A172 (cell line): Measurements from ENCODE around the gene PHLDB1. TPM values are rescaled to one million over a fixed set of nuclear protein-coding genes. Genes with fewer than 3 reads are reported as not detected.
A peak's percentile ranks its signal among the peaks of the same experiment; 100 is the strongest.

Experiments
- DNase-seq: peaks from one replicate; pipeline ENCODE4 v3.0.0-alpha.2; 2015; ENCODE audit warnings: low spot score
- total RNA-seq: library from RNA; depleted of rRNA; stranded (reverse); fragments of >200 nt; shearing (Covaris generic); gene quantifications from 2 replicates; pipeline ENCODE4 v1.2.3, GENCODE V29; 2014

PHLDB1 gene
- total RNA-seq, 1 experiment from 2014 or later = 87.1 TPM

GRCh38 chr11:118621784-118622375 lies 14.5 kb downstream of the PHLDB1 start:
- no peak for DNase-seq

DNA sequence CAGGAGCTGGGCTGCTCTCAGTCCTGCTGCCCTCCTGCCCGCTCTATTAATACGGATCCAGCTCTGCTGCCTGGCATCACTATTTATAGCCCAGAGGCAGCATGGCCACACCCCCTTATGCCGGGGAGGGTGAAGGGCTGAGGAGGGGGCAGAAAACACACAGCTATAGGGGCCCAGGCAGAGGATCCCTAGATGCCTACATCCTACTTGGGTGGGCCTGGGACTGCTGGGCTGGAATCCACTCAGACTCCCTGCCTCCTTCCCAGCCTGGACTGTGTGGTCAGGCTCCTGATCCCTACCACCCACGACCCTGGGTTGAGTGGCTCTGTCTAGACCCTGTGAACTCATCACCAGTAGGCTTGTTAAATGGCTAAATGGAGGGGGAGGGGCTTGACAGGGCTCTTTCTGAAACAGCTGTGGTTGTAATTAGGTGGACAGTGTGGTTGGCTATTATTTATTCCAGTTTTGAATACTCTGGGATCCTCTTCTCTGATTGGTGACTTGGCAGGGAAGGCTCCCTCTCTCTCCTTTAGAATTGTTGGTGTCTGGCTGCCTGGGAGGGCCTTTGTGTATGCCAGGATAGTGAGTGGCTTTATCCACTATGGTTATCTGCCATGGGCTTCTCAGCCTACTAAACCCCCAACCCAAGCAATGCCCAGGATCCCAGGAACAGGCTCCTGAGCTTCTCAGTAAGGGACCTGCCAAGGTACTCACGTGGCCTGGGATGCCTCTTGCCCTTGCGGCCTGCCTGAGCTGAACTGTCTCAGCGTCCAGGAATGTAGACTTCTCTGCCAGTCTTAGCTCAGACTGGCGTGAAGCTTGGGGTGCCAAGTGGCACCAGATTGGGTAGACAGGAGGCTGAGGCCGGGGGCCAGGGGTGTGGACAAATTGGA lies 15.2 kb downstream of the PHLDB1 start:
- peak; percentile 85 for DNase-seq

DNA sequence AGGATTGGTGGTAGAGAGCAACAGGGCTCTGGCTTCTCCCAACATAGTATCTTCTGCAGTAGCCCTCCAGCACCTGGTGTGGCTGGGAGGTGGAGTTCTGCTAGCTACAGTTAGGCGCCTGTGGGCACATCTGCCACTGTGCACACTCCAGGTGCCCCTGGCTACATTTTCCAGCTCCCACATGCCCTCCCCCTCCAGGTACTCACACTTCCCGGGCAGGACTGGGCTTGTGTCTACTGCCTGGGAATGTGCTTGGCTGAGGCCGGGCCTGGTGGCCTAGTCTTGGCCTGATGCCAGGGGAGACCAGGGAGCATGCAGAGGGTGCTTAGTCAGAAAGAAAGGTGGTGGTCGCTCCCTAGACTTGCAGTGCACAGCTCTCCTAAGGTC lies 15.8 kb downstream of the PHLDB1 start:
- DNase-seq = no peak

- no peak for DNase-seq
Observed at GRCh38 chr11:118625036-118625690, 17.7 kb downstream of the PHLDB1 start.

DNA sequence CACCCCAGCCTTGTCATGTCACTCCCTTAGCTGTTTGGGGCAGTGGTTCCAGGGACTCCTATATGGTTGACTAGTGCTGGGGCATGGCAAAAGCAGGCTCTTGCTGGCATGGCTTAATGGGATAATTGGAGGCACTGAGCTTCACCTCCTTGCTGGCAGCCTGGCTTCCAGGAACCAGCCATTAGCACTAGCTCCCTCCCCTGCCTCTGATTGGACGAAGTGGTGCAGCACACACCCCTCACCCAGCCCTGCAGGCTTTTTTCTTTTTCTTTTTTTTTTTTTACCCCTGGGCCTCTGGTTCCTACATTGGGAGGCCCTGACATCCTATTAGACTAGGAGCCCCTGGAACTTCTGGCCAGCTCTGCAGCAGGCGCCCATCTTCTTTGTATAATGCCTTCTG lies 18.6 kb downstream of the PHLDB1 start:
- no peak for DNase-seq

DNA sequence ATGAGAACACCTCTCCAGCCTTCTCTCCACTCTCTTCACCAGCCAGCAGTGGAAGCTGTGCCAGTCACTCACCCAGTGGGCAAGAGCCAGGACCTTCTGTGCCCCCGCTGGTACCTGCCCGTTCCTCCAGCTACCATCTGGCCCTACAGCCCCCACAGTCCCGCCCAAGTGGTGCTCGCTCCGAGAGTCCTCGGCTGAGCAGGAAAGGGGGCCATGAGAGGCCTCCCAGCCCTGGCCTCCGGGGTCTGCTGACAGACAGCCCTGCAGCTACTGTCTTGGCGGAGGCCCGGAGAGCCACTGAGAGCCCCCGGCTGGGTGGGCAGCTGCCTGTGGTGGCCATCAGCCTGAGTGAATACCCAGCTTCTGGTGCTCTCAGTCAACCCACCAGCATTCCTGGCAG lies 20.2 kb downstream of the PHLDB1 start:
- no peak for DNase-seq

GRCh38 chr11:118628031-118628430 lies 20.6 kb downstream of the PHLDB1 start:
- no peak for DNase-seq

- DNase-seq = no peak
Observed at GRCh38 chr11:118628432-118628831, 21.0 kb downstream of the PHLDB1 start.

DNA sequence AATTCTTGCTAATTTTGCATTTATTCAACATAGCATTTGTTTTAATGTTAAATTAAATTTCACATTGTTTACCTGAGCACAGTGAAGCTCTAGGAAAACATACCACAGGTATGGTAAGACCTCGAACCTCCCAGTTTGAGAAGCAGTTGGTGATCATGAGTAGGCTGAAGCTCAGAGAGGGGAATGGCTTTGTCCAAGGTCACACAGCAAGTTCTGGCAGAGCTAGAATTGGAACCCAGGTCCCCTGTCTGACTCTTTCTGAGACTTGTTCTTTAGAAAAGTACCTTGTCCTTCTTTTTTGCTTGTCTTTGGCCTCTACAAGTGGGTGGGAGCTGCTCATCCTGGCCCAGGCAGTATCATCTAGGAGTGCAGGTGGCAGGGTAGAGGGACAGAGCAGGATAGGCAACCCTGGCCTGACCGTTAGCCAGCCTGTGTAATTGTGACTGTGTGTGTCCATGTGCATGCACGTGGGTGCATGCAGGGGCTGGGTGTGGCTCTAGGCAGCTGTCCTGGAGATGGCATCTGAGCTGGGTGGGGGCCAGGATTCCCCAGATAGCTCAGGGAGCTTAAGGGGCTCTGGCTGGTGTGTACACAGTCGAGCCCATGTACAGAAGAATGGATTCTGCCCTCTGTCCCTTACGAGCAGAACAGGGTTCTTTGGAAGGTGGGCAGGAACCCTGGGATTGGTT lies 21.6 kb downstream of the PHLDB1 start:
- DNase-seq = no peak

DNA sequence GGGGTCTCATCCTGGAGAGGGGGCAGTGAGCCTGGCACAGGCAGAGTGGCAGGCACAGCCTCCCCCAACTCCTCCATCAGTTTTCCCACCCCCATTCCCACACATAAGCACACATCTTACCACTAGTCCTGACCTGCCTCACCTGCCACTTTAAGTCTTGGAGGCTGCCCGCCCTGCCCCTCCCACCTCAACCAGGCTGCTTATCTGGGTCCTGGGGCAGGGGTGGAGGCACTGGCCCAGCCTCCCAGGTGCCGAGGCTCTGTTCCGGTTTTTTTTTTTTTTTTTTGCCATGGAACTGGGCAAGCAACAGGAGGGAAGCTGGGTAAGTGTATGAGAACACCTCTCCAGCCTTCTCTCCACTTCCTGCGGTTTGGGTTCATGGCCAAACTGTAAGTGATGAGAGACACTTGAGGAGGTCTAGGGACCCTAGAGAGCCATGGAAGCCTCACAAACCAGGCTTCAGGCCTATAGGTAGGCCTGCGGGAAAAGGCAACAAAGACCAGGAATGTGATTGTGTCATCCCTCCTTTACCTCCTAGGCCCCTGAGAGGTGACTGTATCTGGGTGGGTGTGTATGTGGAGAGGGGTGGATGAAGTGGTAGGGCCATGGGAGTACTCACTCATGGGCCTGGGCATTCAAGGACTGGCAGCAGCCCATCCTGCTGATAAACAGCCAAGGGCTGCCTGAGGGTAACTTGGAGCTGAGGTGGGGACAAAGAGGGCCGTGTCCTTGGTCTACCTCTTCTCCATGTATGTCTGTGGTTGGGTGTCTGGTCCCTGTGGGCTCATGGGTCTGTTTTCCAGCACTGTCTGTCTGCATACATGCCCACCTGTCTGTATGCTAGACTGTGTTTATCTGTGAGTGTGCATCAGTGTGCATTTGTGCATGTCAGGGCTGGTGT lies 22.6 kb downstream of the PHLDB1 start:
- DNase-seq = no peak

GRCh38 chr11:118631142-118631909 lies 23.9 kb downstream of the PHLDB1 start:
- DNase-seq = no peak

DNA sequence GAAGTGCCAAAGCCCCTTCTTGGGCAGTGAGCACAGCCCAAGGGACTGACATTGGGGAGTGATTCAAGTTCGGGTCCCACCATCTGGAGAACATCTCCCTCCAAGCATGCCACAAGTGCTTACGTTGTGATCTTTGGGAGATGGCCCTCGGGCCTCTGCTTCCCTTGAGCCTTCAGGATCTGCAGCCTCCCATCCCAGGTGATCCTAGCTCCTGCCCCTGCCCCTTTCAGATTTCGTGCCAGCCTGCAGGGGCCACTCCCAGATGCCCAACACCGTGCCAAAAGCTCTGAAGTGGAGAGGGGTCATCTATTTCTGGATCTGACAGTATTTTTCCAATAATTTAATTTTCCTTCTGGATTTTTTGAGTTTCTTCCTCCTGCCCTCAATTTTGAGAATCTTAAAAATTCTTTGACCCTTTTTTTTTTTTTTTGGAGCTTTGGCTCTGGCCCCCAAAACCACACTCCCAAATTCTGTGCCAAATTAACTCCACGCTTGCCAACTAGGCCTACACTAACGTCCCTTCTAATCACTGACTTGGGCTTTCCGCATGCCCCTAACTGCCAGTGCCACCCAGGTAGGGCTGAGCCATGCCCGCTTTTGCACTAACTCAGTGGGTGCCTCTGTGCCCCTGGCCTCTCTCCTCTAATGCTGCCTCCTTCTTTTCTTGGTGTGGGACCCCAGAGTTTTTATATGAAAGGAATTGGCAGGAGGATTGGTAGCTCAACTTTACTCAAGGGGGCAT lies 25.3 kb downstream of the PHLDB1 start:
- DNase-seq = no peak

- DNase-seq = no peak
Observed at GRCh38 chr11:118633319-118633690, 25.9 kb downstream of the PHLDB1 start.

GRCh38 chr11:118633979-118634378 lies 26.6 kb downstream of the PHLDB1 start:
- no peak for DNase-seq

DNA sequence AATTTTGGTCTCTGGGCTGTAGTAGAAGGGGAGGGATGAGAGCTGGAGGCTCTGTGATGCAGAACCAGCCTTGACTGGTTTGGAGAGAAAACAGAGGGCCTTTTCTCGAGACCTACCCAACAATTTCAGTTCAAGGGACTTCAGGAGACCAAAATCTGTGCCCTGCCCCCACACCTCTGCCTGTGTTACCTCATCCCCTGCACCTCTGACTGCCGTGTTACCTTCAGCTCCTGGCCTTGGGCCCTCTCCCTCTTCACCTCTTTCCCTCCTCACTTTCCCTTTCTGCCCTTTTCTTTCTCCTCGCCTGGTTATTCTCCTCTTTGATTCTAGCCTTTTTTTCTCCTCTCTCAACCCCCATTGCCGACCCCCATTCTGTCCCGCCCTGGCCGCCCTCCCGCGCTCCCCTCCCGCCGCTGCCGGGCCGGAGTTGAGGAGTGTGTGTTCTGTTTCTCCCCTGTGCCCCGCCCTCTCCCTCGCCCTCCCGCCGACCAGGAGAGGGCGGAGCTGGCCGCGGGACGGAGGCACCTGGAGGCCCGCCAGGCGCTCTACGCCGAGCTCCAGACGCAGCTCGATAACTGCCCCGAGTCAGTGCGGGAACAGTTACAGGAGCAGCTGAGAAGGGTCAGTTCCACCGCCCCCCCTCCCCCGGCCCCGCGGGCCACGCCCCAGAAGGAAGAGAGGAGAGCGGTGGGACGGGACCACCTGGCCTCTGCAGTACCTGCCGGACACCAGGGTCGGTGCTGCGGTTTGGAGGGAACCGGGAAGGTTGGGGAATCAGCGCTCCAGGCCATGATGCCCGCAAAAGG lies 27.2 kb downstream of the PHLDB1 start:
- no peak for DNase-seq

DNA sequence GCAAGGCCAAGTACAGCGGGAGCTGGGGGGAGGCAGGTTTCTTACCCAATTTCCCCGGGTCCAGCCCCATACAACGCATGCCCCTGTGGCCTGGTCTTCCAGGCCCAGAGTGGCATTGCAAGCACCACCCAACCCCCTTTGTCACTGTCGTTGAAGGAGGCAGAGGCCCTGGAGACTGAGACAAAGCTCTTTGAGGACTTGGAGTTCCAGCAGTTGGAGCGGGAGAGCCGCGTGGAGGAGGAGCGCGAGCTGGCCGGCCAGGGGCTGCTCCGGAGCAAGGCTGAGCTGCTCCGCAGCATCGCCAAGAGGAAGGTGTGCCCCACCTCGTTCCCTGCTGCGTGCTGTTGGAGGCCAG lies 27.8 kb downstream of the PHLDB1 start:
- no peak for DNase-seq

DNA sequence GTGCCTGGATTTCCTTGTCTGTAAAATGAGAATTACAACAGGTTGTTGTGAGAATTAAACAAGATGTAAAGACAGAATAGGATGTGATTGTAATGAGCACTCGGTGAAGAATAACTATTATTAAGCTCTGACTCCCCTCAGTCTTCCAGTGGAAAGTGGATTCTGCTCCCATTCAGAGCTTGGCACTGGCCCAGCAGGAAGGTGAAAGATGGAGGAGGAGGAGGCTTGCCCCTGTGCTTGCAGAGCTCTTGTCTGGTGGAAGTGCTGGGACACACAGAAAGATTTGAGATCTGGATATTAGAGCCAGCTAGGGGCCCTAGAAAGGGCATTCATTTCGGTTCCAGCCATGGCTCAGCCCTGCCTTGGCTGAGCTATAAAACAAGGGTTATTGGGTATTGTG lies 28.2 kb downstream of the PHLDB1 start:
- DNase-seq = no peak

DNA sequence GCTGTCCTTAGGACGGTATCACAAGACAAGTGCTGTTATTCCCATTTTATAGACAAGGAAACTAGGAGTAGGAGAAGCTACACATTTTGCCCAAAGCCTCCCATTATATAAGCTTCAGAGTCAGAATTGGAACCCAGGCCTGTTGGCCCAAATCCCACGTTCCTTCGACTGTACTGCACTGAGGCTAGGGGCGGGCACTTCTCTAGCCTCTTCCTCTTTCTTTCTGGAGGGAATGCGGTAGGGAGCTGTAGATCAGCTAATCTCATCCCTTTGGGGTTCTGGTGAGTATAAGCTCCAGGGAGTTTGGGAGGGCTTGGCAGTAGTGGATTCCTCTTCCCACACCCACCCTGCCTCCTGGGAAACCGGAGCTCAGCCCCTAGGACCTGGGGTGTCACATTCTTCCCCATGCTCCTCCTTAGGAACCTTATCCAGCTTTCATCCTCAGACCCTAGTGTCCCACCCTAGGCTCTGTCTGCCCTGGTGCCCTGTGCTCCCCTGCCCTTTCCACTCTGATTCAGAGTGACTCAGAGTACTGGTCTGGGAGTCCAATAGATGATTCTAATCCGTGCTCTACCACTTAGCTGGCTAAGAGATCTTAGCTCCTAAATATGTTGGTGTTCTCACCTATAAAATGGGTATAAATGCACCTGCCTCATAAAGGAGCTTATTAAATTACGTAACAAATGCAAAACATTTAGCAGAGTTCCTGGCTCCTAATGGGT lies 29.3 kb downstream of the PHLDB1 start:
- DNase-seq = no peak
